Lower leg skin (tissue), 3 donors: Measurements from ENCODE around the gene SLC35F6.

Experiments
- CTCF ChIP-seq, 3 donors: fragments of 450-650 bp; IDR thresholded peaks; one replicate each; pipeline ENCODE4 v1.5.1; 2016; ENCODE audit warnings: antibody characterized with exemption in 3 of 3, mild to moderate bottlenecking in 3 of 3, moderate library complexity in 2 of 3
- POLR2A ChIP-seq, 2 donors: fragments of 450-650 bp; IDR thresholded peaks; one replicate each; pipeline ENCODE4 v1.6.1; 2016 to 2017; ENCODE audit warnings: antibody characterized with exemption in 2 of 2, mild to moderate bottlenecking in 1 of 2, moderate library complexity in 1 of 2

GRCh38 chr2:26742048-26742770 lies 21.9 kb upstream of the SLC35F6 start:
- TF ChIP-seq CTCF (IDR thresholded peaks at IDR 0.05) (no peak), POLR2A (IDR thresholded peaks at IDR 0.05) (no peak)
